ENCODE data around the gene OR5T3. TPM values are rescaled to one million over a fixed set of nuclear protein-coding genes. Genes with fewer than 3 reads are reported as not detected.

The OR5T3 gene
- total RNA-seq, 4 donors from 2014 or later = not detected

DNA sequence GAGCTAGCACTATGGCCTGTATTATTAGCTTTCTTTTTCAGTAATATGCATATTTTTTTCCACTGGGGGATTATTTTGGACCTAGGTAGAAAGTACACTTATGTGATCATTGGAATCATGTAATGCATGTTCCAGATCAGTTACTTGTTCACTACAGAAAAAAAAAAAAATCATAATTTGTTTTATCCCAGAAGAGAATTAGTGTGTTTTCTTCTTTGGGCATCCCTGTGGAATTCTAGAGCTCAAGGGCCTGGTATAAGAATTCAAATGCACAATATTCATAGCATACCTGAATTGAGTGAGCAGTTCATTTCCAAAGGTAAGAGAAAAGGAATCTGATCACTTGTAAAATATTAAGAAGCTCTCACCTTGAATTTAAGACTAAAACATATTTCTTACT, 21.8 kb downstream of the OR5T3 start, which contains the start of gene OR5T1:
TSS of gene OR5T1 (plus strand) at position 301 of the 400 bp plus-strand sequence. CDS start 1,485 bp downstream, outside the sequence.
- TF ChIP-seq CTCF (IDR thresholded peaks at IDR 0.05) (no peak), POLR2A (IDR thresholded peaks at IDR 0.05) (no peak)
- no peak for DNase-seq
- H3K4me3 ChIP-seq (replicated peaks in 1 of 3) = no peak within 1 kb of the TSS
- intact Hi-C loops (cut with DNase I) = no loop called here
- no peak within 1 kb of the TSS for H3K27ac ChIP-seq
- H3K27me3 ChIP-seq = no peaks in the 10 kb centered on the region
- H3K9me3 ChIP-seq = no peaks in the 10 kb centered on the region
- no peaks in the 10 kb centered on the region for H3K4me1 ChIP-seq
- H3K36me3 ChIP-seq = no peaks in the 10 kb centered on the region

DNA sequence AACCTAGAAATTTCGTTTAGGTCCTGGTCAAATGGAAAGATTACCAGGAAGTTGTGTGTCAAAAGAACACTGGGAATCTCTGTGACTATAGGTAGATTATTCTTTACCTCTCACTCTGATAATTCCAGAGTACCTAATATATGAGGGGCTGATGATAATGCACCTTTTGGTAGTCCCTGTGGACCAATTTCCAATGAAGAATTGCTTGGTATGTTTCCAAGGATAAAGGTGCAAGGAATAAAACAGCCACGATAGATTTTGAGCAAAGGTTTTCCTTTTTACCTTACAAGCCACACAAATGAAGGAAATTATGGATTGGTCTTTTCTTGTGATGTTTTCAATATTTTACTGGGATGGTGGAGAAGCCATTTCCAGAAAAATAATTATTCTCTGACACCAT, 40.1 kb downstream of the OR5T3 start, which contains the start of gene OR8H1:
TSS of gene OR8H1 (minus strand) at position 101 of the 400 bp plus-strand sequence. CDS start 1,192 bp downstream, outside the sequence.
- no peaks in the 10 kb centered on the region for H3K36me3 ChIP-seq
- H3K4me3 ChIP-seq (replicated peaks in 1 of 3) = no peak within 1 kb of the TSS
- H3K27me3 ChIP-seq = no peaks in the 10 kb centered on the region
- intact Hi-C loops (cut with DNase I) = no loop called here
- no peak for DNase-seq
- H3K9me3 ChIP-seq = no peaks in the 10 kb centered on the region
- TF ChIP-seq CTCF (IDR thresholded peaks at IDR 0.05) (no peak), POLR2A (IDR thresholded peaks at IDR 0.05) (no peak)
- no peak within 1 kb of the TSS for H3K27ac ChIP-seq
- 73 to 74% methylated on average over 2 of the region's 2 CpGs for WGBS, 2 donors
- no peaks in the 10 kb centered on the region for H3K4me1 ChIP-seq

GRCh38 chr11:56296898-56297297, 44.8 kb downstream of the OR5T3 start:
- no peaks in the 10 kb centered on the region for H3K27me3 ChIP-seq
- intact Hi-C loops (cut with DNase I) = no loop called here
- no peak overlapping the region for H3K27ac ChIP-seq
- no peak overlapping the region for H3K4me3 ChIP-seq (replicated peaks in 1 of 3)
- no peaks in the 10 kb centered on the region for H3K9me3 ChIP-seq
- no peak for DNase-seq
- TF ChIP-seq CTCF (IDR thresholded peaks at IDR 0.05) (no peak), POLR2A (IDR thresholded peaks at IDR 0.05) (no peak)
- 83 to 85% methylated on average over 4 of the region's 4 CpGs for WGBS, 2 donors
- H3K36me3 ChIP-seq = no peaks in the 10 kb centered on the region
- no peaks in the 10 kb centered on the region for H3K4me1 ChIP-seq

Other genes with a start within 250 kb of the OR5T3 start
- not detected for gene OR5AS1, start 224.6 kb upstream of the OR5T3 start, total RNA-seq
- not detected for gene OR8I2, start 158.9 kb upstream of the OR5T3 start, total RNA-seq
- not detected for gene OR8H2, start 148.6 kb upstream of the OR5T3 start, total RNA-seq
- not detected for gene OR8H3, start 129.9 kb upstream of the OR5T3 start, total RNA-seq
- gene OR8J3, start 112.1 kb upstream of the OR5T3 start, total RNA-seq = not detected
- not detected for gene OR8K5, start 91.9 kb upstream of the OR5T3 start, total RNA-seq
- not detected for gene OR5J2, start 75.6 kb upstream of the OR5T3 start, total RNA-seq
- gene OR5T2, start 18.0 kb upstream of the OR5T3 start, total RNA-seq = not detected
- gene OR5T1, start 21.9 kb downstream of the OR5T3 start, total RNA-seq = not detected
- gene OR8H1, start 40.0 kb downstream of the OR5T3 start, total RNA-seq = not detected
- not detected for gene OR8K3, start 62.9 kb downstream of the OR5T3 start, total RNA-seq
- gene OR8K1, start 93.8 kb downstream of the OR5T3 start, total RNA-seq = not detected
- not detected for gene OR8J1, start 102.0 kb downstream of the OR5T3 start, total RNA-seq
- not detected for gene OR8U1, start 123.4 kb downstream of the OR5T3 start, total RNA-seq
- not detected for gene OR5AL1, start 160.4 kb downstream of the OR5T3 start, total RNA-seq
- gene OR5M3, start 221.1 kb downstream of the OR5T3 start, total RNA-seq = not detected
- not detected for gene OR5M8, start 239.1 kb downstream of the OR5T3 start, total RNA-seq